Measurements from ENCODE around the gene PLEKHG4.

- TF ChIP-seq POLR2A (IDR thresholded peaks at IDR 0.05; ENCODE audit: low read length) (no peak), GATA1 (IDR thresholded peaks at IDR 0.05; ENCODE audit: low read depth, low read length) (no peak)
These were observed 8.4 kb upstream of the PLEKHG4 start for GRCh38 chr16:67270931-67271338.
